ENCODE data around the gene TRIM29. TPM values are rescaled to one million over a fixed set of nuclear protein-coding genes. Genes with fewer than 3 reads are reported as not detected.

Gene TRIM29
- total RNA-seq, 1 experiment from 2014 or later, result 2.8 TPM

DNA sequence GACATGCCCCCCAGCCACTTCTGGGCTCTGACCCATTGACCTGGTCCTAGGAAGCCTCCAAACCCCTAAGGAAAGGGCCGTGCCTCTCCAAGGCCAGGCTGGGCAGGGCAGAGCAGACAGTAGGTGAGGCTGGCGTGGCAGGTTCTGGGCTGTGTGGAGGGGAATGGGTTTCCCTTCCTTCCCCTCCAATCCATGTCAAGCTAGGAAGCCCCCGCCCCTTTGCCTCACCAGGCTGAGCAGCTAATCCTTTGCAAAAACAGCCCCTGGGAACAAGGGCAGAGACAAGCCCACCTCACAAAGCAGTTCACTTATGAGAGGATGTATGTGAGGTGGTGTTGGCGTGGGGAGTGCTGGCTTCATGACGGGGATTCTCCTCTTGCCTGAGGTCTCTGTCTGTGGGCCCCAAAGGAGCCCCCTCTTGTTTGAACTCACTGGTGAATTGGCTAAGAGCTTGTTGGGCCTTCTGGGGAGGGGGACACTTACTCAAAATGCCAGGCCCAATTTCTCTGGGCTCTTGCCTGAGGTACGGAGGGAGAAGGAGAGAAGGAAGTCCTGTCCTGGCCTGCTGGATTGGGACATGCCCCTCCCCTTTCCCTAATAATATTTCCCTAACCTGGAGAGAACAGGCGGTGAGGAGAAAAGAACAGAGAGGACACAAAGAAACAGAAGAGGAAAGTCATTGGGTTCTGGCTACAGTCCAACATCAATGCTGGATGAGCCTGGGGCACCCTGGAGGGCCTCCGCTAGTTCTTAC lies 1.6 kb upstream of the TRIM29 start:
- no peak for DNase-seq (ENCODE audit: low spot score)

DNA sequence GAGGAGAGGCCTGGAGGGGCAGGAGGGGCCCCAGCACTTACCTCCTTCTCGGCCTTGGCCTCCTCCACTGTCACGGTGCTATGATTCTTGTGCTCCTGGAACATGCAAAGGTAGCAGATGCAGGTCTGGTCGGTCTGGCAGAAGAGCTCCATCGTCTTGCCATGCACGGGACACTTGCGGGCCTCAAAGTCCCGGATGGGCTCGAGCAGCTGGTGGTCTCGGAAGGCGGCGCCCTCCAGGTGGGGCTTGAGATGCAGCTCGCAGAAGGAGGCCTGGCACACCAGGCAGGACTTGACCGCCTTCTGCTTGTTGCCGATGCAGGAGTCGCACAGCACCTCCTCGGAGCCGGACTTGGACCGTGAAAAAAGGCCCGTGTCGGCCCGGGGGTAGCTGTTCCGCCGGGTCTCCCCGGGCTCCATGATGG lies 714 bp downstream of the TRIM29 start:
- DNase-seq (ENCODE audit: low spot score), result no peak

DNA sequence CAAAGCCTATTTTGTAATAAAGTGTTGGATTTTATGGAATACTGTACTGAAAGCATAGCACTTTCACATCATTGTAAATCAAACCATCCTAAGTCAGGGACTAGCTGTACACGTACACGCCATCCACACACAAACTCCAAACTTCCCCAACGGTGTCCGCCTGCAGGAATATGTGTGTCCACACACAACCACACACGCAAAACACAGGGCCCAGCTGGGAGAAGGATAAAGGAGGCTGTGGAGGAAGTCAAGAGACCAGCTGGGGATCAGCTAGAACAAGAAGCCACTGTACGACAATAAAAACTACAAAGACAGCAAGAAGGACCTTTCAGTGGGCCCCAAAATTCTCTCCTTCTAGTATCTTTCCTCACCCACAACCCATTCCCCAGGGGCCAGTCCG lies 1.6 kb downstream of the TRIM29 start:
- no peak for DNase-seq (ENCODE audit: low spot score)

DNA sequence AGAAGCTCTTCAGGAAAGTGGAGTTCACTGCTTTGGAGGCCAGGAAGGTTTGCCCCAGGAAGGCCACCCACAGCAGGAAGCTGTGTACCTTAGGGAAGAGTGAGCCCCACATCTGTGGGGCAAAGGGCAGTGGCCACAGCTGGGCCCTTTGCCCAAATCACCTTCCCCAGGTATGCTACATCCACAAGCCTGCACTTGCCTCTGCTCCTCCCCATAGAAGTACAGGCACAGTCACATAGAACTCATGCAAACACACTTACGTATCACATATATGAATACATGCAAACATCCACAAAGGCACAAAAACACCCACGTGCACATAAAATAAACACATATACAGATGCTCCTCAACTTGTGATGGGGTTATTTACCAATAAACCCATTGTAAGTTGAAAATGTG lies 2.1 kb downstream of the TRIM29 start:
- DNase-seq (ENCODE audit: low spot score), result no peak

DNA sequence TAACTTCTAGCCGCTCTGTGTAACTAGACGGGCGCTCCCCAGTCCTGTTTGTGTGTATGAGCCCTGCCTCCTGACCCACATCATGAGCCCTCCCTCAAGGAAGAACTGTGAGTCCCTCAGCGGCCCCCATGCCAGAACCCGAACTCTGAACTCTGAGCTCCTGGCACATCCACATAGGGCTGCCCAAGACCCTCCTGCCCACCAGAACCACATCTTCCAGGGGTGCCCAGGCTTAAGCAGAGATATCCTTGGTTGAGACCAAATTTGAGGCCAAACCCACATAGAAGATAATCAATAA lies 3.0 kb downstream of the TRIM29 start:
- no peak for DNase-seq (ENCODE audit: low spot score)

DNA sequence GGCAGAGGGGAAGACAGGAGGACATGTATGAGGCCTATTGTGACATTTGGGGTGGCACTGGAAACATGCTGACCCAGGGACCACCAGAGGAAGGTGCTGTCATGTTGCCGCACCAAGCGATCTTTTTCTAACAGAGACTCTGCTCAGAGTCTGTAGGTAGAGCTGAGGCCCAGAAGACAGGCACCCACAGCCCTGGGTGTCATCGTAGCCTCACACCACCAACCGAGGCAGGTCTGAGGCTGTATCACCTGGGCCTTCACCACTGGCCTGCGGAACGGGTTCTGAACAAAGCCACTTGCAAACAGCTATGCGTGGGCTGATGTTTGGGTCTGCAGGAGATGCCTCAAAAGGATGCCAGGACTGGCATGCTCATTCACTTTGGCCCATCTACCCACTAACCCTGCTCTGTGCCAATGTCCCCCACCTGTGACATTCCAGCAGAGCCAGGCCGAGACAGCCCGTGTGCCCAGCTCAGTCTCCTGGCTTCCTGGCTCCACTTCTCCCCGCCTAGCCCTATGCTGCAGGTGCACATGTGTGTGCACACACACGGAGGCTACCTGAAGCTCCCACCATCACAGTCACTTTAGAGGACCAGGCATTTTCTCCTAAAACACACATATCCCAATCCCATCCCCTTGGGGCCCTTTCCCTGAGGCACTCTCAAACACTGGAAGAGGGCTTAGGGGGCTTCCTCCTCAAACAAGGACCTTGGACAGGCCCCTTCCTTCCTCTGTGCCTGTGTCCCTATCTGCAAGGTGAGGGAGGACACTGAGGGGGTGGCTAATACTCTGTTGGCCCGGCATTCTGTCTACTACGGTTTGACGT lies 3.6 kb downstream of the TRIM29 start:
- no peak for DNase-seq (ENCODE audit: low spot score)

DNA sequence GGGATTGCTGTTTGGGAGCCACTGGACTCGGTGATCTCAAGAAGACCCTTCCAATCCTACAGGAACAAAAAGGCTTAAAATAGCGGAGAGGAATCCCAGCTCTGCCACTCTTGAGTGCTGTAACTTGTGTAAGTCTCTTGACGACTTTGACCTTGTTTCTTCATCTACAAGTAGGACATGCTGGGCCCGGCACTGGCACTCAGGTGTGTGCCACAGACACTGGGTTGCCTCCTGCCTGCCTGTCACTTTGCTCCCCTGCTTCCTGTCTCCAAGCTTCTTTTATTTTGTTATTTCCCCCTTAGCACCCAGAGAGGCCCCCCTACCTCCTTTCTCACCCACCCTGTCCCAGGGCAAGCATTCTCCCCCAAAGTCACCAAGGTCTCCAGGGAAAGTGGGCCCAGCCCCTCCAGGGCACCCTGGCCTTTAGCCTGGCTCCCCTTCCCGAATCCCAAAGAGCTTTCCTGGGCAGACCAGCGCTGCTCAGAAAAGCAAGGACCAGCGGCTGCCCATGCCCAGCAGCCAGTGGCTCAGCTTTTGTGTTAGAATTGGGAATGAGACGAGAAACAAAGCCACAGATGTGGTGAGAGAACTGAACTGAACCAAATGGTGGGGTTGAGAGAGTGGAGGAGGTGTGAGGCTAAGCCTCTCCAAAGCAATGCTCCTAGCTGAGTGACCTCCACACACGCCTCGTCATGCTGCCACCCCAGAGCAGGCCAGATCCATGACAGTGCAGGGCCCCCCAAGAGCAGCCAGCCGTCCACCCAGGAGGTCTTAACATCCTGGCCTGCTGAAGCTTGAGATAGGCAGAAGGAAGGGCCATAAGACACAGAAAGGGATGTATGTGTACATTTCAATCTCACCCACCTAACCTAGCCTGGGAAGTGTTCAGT lies 4.5 kb downstream of the TRIM29 start:
- no peak for DNase-seq (ENCODE audit: low spot score)

DNA sequence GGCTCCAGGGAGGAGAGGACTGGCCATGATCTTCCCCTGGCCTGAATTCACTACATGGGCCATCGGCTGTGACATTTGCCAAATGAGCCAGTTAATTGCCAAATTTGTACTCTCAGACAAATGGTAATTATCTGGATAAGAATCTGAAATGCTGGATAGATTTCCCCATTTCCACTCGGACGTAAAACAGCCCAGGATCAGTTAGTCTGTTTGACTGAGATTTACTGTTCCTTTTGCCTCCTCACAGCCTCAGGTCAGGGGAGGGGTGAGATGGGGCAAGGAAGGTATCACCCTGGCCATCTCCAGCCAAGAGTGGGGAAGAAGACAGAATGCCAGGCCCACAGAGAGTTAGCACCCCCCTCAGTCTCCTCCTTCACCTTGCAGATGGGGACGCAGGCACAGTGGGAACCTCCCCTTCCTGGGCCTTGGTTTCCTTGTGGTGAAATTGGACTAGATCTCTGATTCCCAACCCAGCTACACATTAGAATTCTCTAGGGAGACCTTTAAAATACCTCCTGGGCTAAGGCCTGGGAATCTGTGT lies 5.2 kb downstream of the TRIM29 start:
- no peak for DNase-seq (ENCODE audit: low spot score)

DNA sequence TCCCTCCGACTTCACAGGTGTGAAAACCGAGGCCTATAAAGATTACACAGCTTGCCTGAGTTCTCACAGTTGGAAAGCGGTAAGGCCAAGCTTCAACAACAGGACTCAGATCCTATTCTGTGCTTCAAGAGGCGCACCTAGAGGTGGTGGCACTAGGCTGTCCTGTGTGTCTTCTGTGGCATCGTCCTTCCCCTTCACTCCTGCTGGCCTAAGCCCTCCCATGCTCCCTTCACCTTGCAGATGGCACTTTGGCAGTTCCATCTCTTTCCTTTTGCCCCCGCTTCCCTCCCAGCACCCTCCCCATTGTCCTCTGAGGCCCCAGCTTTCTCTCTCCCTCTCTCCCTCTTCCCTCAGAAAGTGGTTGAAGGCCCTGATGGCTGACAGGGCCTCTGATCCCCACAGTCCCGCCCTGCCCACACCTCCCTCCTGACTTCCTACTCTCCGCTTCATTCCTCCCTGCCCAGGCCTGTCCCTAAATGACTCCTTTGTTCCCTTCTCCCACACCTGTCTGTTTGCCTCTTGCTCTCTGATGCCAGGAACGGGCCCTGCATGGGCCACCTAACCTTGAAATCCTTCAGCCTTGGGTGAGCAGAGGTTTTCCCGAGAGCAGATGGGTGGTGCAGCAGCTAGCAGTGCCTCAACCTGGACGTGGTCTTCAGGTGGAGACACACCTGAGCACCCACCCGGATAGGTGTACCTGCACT lies 5.8 kb downstream of the TRIM29 start:
- DNase-seq (ENCODE audit: low spot score), result no peak

DNA sequence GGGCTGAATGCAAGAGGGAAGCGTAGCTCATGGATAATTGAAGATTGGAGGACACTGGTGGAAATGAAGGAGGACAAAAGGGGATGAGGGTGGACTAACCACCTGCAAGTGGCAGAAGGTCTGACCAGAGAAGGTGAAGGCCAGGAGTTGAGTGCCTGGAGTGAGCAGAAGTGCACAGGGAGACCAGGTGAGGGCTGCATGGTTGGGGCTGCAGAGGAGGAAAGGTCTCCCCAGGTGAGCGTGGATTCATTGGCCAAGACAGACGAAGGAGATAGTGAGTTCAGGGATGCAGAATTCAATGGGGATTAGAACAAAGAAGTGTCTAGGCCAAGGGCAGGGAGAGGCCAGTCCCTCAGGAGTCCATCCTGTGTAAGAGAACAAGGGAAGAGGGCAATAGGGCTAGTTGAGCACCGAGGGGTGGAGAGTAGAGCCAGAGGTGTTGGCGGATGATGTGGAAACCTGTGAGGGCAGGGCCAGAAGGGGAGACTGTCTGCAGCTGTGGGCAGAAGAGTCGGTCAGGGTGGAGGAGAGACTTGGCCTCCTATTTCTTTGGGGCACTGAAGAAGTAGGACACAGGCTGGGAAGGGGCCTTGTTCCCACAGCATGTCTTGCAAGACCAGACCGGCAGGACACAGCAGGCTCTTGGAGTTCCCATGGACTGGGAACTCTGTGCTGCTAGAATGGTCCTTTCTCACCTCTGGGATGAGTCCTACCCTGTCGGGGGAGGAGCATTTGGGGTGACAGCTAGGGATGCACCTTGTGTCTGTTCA lies 6.7 kb downstream of the TRIM29 start:
- no peak for DNase-seq (ENCODE audit: low spot score)

DNA sequence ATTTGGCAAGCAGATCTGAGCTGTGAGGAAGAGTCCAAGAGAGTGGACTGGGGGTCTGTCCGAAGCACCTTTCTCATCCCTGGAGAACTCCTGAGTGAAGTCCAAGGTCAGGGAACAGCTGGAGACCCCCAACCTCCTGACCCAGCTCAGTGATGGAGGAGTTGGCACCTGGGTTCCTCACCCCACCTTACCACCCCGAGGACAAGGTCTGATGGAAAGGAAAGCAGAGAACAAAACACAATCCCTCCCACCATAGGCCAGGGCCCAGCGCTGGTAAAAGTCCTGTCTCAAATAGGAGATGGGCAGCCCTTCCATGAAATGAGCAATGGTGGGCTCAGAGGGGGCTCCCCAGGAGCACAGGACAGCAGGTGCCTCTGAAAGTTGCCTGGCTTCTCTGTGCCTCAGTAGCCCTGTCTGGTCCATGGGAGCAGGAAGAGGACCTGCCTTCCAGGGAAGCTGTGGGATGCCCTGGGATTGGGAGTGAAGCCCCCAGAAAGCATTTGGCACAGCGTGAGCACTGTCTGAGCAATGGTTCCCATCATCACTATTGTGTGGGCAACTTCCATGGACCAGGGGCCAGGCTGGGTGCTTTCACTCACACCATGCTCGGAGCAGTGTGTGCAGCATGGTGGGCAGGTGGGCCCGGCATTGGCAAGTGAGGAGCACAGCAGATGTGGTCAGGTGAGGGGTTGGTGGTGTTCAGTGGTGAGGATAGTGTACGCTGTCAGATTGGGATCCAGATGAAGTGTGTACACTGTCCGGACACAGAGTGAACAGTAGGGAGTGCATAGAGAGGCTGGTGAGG lies 7.5 kb downstream of the TRIM29 start:
- no peak for DNase-seq (ENCODE audit: low spot score)

DNA sequence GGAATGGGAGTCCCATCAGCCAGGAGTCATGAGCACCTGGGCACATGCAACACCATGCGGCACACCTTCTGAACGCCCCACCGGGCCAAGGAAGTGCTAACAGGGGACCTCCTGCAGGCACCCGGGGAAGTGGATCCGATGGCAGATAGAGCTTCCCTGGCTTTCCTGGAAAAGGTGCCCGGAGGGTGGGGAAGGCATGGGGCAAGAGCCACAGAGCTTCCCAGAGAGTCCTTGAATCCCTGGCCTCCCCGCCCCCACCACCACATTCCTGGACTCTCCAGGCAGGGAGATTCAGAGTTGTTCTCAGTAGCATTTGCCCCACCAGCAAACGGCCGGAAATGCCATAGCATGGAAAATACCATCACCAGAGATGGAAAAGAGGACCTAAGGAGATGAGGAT lies 8.3 kb downstream of the TRIM29 start:
- DNase-seq (ENCODE audit: low spot score), result no peak

DNA sequence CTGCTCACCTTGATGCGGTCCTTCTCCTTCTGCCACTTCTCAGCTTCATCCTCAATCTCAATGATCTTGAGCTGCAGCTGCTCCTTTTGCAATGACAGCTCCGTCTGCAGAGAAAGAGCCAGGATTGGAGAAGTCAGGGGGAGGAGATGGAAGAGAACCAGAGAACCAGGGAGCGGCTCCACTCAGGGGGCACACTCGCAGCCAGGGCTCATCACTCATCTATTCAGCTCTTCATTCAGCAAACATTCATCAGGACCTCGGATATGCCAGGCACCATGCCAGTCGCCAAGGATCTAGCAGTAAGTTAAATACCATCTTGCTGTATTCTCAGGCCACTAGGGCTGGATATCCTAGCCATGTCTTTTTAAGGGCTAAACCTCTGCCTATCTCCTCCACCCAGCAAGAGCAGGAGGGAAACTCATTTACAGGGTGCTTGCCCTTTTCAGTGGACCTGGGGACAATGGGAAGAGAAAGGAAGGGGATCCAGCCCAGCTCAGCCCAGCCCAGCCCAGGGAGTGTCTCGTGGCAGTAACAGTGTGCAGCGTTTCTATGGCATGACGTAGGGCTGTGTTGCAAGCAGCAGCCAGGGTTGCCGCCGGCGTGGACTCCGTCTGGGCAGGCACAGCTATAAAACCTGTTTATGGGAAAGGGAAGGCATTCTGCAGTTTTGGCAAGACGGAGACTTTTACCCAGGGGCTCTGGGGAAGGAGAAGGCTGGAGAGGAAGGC lies 9.4 kb downstream of the TRIM29 start:
- peak; percentile 78 for DNase-seq (ENCODE audit: low spot score)

DNA sequence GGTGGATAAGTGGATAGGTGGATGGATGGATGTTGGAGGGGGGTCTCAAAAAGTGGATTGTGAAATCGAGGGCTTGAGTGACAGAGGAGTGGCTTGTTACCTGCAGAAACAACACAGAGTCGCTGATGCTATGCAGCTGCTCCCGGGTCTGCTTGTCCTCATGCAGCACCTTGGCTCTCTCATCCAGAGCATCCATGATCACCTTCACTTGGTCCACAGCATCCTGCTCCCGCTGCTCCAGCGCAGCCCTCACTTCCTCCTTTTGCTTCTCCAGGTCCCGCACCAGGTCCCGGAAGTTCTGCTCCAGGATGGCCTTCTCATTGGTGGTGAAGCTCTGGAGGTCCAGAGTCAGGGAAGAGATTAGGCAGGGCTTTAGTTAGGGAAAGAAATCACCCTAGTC lies 10.7 kb downstream of the TRIM29 start:
- DNase-seq (ENCODE audit: low spot score), result no peak

DNA sequence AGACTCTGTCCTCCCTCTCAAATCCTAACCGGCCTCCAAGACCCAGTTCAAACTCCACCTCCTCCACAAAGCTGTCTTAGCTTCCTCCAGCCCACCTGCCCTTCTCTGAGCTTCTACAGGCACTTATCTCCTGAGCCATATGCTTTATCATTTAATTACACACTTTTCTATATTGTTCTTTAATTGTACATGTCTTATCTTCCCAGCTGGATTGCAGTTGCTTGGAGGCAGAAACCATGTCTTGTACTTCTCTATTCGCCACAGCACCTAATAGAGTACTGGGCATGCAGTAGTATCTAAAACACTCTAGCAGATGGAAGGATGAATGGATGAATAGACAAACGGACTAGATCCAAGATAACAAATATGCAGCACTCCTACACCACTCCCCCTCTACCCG lies 11.3 kb downstream of the TRIM29 start:
- DNase-seq (ENCODE audit: low spot score), result no peak

DNA sequence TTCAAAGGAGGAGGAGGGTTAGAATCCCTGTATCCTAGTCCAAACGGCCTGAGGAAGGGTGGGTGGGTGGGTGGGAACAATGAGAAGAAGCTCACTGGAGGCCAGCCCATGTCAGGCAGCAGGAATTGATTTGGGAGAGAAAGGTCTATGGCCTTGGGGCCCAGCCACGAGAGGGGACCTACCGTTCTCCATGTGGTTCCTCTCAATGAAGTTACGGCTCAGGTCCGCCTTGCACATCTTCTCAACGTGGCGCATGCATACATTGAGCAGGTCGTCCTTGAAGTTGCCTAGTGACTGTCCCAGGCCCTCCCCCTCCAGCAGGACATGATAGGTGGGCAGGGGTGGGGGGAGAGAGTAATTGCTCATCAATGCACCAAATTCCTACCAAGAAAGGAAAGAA lies 12.4 kb downstream of the TRIM29 start:
- DNase-seq (ENCODE audit: low spot score), result no peak

DNA sequence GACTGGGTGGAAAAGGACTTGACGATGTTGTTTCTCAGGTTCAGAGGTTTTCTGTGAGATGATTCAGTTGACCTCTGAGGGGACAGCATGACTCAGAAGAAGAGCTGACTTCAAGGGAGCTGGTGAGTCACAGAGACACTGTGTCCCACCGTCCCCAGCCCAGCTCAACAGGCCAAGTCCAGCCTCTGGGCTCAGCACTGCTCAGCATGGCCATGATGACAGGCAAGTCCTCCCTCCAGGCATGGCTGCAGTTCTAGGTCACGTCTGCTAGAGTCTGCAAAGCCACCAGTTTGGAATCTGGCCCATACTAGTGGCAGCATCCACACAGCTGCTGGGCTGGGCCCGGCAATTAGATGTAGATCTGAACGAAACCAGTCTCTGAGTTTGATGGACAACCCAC lies 12.9 kb downstream of the TRIM29 start:
- DNase-seq (ENCODE audit: low spot score), result peak; percentile 41

DNA sequence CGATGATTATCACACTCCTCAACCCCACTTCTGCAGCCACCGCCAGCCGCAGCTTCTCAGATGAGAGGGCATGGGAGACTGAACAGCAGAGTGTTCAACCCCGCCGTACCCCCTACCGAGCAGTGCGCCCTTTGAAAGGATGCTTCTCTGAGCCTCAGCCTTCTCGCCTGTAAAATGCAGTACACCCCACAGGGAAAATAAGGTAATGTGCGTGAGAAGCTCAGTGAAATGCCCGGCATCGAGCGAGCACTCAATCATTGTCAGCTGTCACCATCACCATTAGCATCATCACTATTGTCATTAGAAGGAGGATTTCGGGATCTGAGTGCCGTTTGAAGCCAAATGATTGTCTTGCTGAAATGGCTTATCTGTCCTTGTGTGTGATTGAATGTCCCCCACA lies 13.6 kb downstream of the TRIM29 start:
- DNase-seq (ENCODE audit: low spot score), result no peak

DNA sequence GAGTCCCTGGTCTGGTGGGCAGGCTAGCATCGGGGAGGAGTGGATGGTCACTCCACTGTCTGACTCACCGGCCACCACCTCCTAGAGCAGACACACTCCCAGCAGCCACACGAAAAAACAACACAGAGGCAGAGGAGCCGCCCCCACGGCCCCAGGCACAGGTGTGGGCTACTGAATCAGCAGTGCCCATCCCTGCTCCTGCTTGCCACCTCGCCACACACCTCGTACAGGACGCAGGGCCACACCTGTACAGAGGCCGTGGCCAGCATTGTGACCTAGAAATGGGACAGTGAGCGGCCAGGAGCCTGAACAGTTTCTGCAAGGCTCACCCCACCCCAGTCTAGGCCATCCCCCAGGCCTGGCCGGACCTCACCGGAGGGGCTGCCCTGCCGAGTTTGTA lies 14.0 kb downstream of the TRIM29 start:
- no peak for DNase-seq (ENCODE audit: low spot score)

Data from H4 (cell line).